Kidney glomerular epithelial cell (primary cell): ENCODE measurements around the gene KCNH2.

Experiments
- DNase-seq: peaks from one replicate; lab custom pipeline; 2025; lab: John Stamatoyannopoulos, UW

The KCNH2 gene

DNA sequence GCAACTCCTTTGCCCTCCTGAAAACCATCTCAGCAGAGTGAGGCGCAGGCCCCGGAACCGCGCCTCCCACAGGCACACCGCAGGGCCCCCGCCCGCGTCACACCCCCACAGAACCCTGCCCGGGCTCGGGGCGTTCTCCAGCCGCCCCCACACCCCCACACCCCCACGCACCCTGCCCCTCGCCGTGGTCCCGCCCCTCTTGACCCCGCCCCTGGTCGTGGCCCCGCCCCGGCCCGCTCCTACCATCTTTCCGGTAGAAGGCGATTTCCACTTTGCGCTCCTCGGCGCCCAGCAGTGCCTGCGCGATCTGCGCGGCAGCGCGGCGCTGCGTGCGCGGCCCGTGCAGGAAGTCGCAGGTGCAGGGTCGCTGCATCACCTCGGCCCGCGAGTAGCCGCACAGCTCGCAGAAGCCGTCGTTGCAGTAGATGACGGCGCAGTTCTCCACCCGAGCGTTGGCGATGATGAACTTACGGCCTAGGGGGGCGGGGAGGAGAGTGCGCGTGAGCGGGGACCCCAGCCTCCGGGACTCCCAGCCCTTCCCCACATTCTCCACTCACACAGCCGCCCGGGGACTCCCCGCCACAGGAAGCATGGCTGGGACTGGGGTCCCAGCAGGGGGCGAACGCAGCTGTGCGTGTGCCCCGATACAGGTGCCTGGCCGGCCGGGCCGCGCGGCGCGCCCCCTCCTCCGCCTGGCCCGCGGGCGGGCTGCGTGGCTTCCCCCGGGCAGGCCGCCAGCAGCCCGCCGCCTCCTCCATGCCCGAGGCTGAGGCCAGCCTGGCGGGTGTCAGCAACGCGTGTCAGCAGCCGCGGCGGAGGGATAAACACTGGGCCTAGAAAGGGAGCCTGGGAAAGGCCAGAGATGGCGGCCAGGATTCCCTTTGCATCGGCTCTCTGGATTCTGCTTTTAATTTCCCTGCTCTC lies 3.4 kb downstream of the KCNH2 start:
- DNase-seq = peak; percentile 12

DNA sequence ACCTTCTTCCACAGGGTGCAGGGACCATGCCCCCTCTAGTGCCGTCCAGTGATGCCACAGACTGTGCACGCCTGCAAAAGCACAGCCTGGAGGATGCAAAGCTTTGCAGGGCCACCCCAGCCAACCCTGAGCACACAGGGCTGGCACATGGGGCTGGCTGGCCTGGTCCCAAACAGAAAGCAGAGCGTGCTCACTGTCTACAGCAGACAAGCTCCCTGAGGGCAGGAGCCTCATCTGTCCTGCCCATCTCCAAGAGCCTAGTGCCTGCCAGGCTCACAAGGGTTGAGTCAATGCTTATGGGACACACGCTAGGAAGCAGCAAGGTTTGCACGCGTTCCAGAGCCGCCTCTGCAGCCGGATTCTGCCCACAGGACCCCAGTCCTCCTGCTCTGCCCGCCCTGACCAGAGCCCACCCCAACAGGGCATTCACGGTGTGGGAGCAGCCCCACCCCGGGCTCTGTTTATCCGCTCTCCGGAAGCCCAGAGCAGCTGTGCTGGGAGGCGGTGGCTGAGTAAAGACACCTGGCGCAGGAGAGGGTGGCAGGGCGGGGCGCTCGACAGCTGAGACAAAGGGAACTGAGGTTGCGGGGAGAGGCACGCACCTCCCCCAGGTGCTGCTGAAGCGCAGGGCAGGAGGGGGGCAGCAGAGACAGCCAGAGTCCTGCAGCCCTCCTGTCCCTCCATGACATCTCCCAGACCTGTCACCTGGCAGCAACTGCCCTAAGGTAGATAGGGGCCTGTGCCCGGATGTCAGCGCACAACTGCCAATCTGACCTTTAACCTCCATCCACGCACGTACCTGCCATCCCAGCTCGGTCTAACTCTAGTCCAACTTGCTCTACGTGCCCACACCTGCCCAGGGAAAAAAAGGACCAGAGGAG lies 4.3 kb downstream of the KCNH2 start:
- DNase-seq = no peak

DNA sequence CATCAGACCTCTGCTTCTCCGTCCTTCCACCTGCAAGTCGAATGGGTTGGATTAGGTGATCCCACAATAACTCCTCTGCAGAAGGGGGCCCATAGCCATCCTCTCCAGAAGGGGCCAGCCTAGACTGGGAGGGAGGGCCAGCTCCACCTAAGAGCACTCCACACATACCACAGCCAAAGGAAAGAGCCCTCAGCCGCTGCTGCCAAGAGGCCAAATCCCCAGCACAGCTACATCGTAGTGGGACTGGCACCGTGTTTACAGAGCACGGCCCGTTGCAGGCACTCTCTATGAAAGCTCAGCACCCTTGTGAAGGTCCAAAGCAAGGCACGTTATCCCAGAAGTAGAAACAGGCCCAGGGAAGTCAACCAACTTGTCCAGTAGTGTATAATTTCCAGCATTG lies 5.4 kb downstream of the KCNH2 start:
- no peak for DNase-seq

DNA sequence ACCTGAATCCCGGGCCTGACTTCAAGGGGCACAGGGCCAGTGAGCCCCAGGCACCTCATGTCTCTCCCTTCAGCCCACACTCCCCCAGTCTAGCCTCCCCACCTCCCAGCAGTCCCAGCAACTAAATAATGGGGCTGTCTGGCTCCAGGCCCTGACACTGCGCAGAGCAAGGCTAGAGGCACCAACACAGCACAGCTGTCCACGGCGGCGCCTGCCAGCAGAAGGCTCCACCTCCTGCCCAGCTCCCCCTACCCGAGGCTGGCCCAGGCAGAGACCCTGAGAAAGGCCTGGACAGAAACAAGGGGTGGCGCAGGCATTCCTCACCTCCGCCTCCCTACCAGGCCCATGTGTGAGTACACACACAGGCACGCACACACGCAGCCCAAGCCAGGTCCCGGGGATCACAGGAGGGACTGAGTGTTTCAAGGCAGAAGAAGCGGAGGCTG lies 6.1 kb downstream of the KCNH2 start:
- no peak for DNase-seq

DNA sequence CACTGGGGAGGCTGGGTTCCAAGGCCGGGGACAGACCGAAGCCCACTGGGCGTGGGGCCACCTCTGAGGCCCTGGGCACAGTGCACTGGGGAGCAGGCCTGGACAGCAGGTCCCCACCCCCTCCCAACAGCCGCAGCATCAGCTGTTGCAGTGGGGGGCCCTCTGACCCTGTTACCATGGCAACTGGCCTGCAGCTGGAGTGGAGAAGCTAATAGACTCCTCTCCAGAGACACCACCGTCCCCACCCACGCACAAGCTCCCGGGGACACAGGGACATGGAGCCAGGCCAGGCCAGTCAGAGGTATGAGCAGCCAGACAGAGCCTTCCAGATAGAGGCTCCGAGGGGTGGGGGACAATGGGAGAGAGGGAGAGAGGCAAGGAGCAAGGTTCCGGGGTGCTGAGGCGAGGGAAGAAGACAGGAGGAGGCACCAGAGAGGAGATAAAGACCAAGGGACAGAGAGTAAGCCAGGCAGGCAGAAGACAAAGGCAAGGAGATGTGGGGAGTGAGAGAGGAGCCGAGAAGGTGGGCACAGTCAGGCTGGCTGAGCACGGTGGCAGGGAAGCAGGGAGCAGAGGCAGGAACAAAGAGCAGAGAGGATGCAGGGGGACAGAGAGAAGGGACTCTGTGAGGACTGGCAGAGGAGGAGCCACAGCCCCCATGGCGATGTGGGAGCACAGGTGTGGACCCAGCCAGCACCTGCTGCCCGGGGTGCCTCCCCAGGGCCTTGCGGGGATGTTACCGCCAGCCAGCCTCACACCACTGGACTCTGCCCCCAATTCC lies 6.7 kb downstream of the KCNH2 start:
- DNase-seq = no peak

DNA sequence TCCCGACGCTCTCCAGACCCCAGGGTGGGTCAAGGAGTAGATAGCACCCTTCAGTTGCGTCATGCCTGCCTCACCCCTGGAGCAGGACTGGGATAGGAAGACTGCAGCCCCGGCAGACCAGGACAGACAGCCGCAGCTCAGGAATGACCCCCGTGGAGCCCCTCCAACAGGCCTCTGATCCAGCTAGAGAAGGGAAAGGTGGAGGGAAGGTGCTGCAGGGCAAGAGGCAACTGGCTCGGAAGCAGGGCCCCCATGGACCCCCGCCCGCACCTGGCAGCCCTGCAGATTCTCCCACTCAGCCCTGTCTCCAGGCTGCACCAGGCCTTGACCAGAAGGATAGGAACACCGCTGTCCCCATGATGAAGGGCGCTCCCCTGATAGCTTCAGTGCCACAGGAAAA lies 7.7 kb downstream of the KCNH2 start:
- no peak for DNase-seq

DNA sequence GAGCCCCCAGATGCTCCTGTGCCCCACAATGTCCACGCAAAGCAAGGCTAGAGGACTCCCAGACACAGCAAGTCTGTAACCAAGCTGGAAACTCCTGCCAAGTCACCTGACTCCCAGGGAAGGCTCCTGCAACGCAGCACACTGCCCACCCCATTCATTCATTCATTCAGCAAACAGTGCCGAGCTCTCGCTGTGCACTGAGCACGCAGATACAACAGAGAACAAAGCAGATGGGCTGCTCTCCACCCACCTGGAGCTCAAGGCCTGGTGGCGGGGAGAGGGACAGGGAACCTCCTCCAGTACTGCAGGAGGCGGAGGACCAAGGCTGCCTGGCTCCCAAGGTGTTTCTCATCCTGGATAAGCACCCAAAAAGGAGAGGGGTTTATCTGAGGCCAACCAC lies 8.6 kb downstream of the KCNH2 start:
- DNase-seq = no peak

DNA sequence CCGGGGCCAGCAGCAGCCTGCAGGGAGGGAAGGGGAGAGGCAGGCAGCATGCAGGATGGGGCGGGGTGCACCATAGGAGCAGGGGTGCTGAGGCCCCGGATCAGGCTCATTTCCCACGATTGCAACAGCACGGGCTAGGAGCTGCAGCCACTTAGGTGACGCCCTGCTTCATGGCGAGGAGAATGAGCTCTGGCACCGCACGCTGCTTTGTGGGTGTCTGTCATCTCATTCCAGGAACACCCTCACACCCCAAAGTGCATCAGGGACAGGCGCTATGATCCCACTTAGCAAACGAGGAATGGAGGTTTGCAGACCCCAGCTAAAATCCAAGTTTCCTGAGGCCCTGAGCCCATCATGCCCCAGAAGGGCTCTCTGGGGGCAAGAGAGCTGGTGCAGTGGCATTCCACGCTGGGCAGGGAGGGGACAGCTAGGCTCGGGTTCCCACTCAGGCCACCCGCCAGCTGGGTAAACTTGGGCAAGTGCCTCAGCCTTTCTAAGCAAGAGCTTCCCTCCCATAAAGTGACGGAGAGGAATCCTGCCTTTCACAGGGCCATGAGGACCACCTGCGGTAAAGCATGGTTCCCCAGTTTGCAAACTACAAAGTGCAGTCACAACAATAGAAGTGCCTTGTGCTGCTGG lies 9.3 kb downstream of the KCNH2 start:
- DNase-seq = no peak

DNA sequence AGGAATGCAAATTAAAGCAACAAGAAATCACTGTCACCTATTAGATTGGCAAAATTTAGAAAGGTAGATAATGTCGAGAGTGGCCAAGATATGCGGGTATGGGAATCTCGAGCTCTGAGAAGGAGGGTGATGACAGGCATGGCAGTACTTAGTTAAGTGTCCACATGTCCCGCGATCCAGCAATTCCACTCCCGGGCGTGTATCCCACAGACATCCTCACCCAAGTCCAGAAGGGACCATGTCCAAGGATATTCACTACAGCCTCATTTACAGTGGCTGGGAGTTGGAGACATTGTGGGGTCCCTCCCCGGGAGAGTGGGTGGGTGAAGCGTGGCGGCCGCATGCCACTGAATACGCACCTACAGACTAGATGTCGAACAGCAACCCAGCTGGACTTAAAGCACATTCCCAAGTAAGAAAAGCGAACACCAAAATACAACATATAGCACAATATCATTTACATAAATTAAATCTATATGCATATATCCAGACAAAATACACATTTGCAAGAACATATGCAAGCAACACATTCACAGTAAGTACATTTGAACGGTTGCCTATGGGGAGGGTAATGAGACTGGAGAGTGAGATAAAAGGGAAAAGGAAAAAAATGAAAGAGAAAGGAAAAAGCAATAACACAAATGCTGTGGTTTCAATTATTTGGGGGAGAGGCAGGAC lies 9.9 kb downstream of the KCNH2 start:
- no peak for DNase-seq

DNA sequence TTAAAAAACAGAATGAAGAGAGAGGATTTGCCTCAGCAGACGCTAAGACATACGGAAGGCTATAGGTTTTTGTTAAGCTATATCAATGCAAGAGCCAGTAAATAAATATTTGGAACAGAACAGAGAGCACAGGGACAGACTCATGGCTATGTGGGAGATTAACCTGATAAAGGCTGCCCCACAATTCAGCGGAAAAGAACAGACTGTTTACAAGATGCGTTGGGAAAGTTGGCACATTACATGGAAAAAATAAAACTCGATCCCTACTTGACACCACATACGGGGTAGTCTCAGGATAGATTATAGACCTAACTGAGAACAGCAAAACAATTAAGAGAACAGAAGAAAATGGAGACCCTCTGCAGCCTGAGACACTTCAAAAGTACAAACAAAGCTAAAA lies 10.8 kb downstream of the KCNH2 start:
- no peak for DNase-seq

DNA sequence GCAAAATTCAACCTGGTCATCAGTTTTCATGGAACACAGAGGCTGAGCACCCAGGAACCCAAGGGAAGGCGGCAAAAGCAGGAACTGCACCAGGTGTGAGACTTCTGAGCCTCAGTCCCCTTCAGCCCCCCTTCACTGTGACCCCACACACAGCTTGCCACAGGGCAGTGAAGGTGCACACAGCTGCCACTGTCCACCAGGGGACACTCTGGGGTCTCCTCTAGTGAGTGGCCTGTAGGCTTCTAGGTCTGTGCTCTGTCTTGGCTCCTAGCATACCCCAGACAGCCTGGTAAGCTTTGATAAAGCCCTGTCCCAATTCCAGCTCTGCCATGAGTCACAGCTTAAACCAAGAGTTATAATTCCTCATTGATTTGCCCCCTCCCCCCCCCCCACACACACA lies 12.1 kb downstream of the KCNH2 start:
- no peak for DNase-seq

DNA sequence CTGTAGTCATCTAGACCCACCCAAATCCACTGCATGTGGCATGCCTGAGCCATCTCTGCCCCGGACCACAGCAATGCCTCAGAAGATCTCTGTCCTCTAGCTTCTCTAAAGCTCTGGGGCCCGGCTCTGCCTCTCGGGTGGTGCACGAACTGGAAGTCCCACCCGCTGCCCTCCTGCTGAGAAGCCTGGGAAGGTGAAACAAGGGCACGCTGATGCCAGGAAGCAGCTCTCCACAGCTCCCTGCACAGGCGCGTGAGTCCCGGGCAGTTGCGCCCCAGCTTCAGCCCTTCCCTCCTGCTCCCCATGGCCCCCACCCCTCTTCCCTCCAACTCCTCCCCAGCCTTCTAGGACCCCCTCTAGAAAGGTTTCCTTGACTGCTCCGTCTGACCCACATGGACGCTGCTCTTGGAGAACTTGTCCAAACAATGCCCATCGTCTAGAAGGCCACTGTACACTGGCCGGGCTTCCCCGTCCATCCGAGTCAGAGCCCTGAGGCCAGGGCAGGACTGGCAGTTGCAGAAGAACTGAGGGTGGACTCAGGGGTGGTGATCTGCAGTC lies 12.8 kb downstream of the KCNH2 start:
- DNase-seq = no peak

DNA sequence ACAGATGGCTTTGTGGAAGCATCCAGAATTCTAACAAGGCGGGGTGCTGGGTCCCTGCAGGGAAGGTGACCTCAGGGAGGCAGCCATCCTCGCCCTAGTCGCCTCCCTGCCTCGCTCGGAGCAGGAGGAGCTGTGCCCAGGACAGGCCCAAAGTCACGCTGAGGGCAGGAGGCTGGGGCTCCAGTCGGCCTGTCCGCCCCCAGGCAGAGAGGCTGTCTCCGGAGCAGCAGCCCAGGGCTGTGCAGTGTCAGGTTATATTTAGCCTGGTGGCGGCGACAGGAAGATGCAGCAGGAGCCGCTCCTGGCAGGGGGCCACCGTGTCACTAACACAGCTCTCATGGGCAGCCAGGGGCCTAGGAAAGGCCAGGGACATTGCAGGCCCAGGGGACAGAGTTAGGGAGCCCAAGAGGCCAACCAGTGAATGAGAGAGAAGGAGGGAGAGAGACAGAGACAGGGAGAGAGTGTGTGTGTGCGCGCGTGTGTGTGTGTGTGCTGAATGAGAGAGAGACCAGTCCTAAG lies 13.5 kb downstream of the KCNH2 start:
- no peak for DNase-seq

DNA sequence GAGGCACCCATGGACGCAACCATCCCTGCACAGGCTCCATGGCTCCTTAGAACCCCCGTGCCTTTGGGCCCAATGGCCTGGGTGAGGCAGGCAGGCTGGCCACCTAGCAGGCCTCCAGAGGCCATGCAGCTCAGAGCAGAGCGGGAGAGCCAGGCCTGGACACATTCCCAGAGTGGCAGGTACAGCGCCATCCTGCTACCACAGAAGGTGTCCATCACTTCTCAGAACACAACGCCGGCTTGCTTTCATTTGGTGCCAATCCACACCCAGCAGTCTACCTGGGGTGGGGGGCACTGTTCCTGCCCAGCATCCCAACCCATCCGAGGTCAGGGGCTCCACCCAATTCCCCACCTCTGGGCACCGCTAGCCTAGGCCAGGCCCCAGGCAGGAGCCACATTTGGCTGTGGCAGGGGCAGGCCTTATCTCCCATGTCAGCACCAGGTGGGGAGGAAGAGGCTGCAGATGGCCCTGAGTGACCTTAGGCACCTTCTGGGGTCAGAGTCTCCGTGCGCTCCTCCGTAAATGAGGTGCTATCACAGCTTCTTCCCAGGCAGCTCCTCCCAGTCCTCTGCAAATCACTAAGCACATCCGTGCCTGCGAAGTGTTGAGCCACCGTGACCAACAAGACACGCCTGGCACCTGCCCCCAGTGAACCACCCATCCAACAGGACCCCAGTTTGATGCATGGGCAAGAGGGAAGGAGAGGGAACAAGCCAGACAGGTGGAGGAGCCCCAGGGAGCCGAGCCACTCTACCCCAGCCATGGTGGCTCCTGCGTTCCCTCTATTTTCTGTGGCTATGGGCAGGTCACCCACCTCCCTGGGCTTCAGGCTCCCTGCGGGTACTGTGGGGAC lies 14.2 kb downstream of the KCNH2 start:
- no peak for DNase-seq

DNA sequence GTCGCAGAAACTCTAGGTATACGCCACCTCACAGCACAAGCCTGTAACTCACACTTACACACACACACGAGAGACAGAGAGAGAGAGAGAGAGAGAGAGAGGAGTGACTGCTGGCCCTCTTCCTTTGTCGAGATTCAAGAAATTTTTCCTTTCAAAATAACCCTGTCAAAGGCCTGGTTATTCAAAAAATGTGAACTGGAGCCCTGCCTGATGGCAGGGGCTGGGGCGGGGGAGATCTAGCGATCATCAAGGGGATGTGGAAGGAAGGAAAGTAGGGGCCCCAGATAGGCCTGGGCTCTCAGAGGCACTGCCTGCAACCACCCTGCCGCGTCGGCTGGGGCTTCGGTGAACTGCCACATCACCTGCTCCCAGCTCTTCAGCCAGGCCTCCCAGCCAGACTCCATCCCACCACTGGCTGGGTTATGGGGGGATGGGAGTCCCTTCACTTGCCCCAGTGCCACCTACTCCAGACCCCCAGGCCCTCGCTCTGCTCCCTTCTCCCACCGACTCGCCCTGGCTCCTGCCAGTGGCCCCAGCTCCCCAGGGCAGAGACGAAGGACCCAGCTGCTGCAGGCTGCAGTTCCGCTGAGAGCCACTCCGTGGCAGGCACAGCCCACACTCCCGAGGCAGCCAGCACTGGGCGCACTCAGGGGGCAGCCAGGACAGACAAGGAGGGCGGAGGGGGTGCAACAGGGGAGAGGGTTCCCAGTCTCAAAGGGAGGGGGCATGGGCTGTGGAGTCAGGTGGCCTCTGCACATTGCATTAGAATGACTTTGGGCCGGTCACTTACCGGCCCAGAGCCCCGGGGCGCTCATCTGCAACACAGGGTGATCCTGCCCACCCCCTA lies 15.3 kb downstream of the KCNH2 start:
- no peak for DNase-seq

DNA sequence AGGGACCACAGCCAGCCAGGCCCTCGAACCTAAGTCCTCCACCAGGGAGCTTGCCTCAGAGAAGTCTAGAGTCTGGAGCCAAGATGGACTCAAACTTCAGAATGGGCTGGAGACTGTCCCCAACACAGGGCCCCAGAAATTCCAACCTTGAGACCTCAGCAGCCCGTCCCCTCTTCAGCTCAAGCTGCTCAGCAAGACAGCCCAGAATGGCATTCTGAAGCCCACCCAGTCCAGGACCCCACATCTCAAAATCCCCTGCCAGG lies 15.9 kb downstream of the KCNH2 start:
- DNase-seq = no peak

DNA sequence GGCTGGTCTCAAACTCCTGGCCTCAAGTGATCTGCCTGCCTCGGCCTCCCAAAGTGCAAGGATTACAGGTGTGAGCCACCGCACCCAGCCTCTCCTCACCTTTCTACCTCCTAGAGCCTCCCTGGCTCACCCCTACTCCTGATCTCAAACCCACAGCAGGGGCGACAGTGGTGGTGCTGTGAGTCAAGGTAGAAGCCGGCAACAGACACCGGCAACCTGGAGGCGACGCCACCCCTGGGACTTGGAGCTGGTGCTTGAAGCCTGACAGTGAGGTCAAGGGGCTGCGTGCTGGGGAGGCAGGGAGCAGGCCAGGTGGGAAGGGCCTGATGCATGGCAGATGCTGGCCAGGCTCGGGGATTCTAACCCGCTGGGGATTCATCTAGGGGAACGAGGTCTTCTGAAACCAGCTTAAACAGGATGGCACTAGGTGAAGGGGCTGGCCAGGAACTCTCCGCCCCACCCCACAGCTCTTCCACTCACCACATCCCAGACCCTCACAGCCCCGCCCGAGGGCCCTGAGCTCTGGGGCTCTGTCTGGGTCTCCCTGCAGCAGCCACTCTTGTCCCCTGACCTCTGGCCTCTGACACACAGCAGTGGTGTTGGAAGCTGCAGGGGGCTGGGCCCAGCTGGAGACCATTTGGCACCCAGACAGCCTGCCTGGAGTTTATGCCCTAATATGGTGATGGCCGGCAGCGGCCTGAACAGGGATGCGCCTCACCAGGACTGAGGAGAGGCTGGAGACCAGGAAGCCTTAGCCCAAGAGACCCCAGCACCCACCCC lies 16.4 kb downstream of the KCNH2 start:
- DNase-seq = no peak
